ENCODE measurements around the gene CARD11. TPM values are rescaled to one million over a fixed set of nuclear protein-coding genes. Genes with fewer than 3 reads are reported as not detected.

Gene CARD11
- polyA plus RNA-seq, 1 donor from 2014 or later, result not detected

GRCh38 chr7:3065724-3066143 lies 22.1 kb upstream of the CARD11 start:
- Histone ChIP-seq H3K79me2 (replicated peaks; ENCODE audit: insufficient read depth, low read length) (no peaks in the 10 kb centered on the region), H3K27ac (ENCODE audit: low read length) (no peak overlapping the region), H3K27me3 (ENCODE audit: insufficient read depth, low read depth, low read length) (no peaks in the 10 kb centered on the region), H3K9ac (ENCODE audit: low read length) (no peak overlapping the region), H2AFZ (ENCODE audit: low read depth, low read length) (no peak overlapping the region), H3K4me3 (ENCODE audit: low read length) (no peak overlapping the region), H3F3A (ENCODE audit: insufficient read depth, low read length, poor library complexity, severe bottlenecking) (no peaks in the 10 kb centered on the region), H3K9me2 (ENCODE audit: insufficient read depth, low read length) (no peaks in the 10 kb centered on the region), H4K20me1 (ENCODE audit: insufficient read depth) (no peaks in the 10 kb centered on the region), H3K9me3 (ENCODE audit: low read length) (peaks cover 2% of the 10 kb centered on the region), H3K36me3 (ENCODE audit: insufficient read depth, low read length) (no peaks in the 10 kb centered on the region), H3K4me2 (ENCODE audit: low read length) (no peak overlapping the region)
- no peak for TF ChIP-seq EP300 (conservative IDR thresholded peaks at IDR 0.05; ENCODE audit: poor library complexity, severe bottlenecking)
- TF ChIP-seq REST (IDR thresholded peaks at IDR 0.05; ENCODE audit: borderline replicate concordance), result no peak

- TF ChIP-seq SMC3 (conservative IDR thresholded peaks at IDR 0.05; ENCODE audit: poor library complexity), result no peak
- TF ChIP-seq REST (IDR thresholded peaks at IDR 0.05; ENCODE audit: borderline replicate concordance), result no peak
- H3K79me2 ChIP-seq (replicated peaks; ENCODE audit: insufficient read depth, low read length), result no peaks in the 10 kb centered on the region
- no peaks in the 10 kb centered on the region for H3K9me2 ChIP-seq (ENCODE audit: insufficient read depth, low read length)
- H3K27ac ChIP-seq (ENCODE audit: low read length), result no peak overlapping the region
- H4K20me1 ChIP-seq (ENCODE audit: insufficient read depth), result no peaks in the 10 kb centered on the region
- no peak overlapping the region for H3K4me3 ChIP-seq (ENCODE audit: low read length)
- H3K27me3 ChIP-seq (ENCODE audit: insufficient read depth, low read depth, low read length), result no peaks in the 10 kb centered on the region
- H3K4me2 ChIP-seq (ENCODE audit: low read length), result no peak overlapping the region
- no peaks in the 10 kb centered on the region for H3K36me3 ChIP-seq (ENCODE audit: insufficient read depth, low read length)
- no peaks in the 10 kb centered on the region for H3F3A ChIP-seq (ENCODE audit: insufficient read depth, low read length, poor library complexity, severe bottlenecking)
- no peak overlapping the region for H2AFZ ChIP-seq (ENCODE audit: low read depth, low read length)
- H3K9me3 ChIP-seq (ENCODE audit: low read length), result peaks cover 3% of the 10 kb centered on the region
- no peak overlapping the region for H3K9ac ChIP-seq (ENCODE audit: low read length)
These were observed 20.4 kb upstream of the CARD11 start for GRCh38 chr7:3064067-3064466.

- Histone ChIP-seq H3K4me3 (ENCODE audit: low read length) (no peak overlapping the region), H4K20me1 (ENCODE audit: insufficient read depth) (no peaks in the 10 kb centered on the region), H3K4me2 (ENCODE audit: low read length) (no peak overlapping the region), H3K9me2 (ENCODE audit: insufficient read depth, low read length) (no peaks in the 10 kb centered on the region), H3F3A (ENCODE audit: insufficient read depth, low read length, poor library complexity, severe bottlenecking) (no peaks in the 10 kb centered on the region), H3K9me3 (ENCODE audit: low read length) (peaks cover 3% of the 10 kb centered on the region), H3K27ac (ENCODE audit: low read length) (no peak overlapping the region), H2AFZ (ENCODE audit: low read depth, low read length) (no peak overlapping the region), H3K27me3 (ENCODE audit: insufficient read depth, low read depth, low read length) (no peaks in the 10 kb centered on the region), H3K36me3 (ENCODE audit: insufficient read depth, low read length) (no peaks in the 10 kb centered on the region), H3K9ac (ENCODE audit: low read length) (no peak overlapping the region), H3K79me2 (replicated peaks; ENCODE audit: insufficient read depth, low read length) (no peaks in the 10 kb centered on the region)
- no peak for TF ChIP-seq REST (IDR thresholded peaks at IDR 0.05; ENCODE audit: borderline replicate concordance)
- TF ChIP-seq CTCF (IDR thresholded peaks at IDR 0.05; ENCODE audit: poor library complexity, severe bottlenecking), result no peak
- no peak for TF ChIP-seq POLR2AphosphoS5 (IDR thresholded peaks at IDR 0.05)
- TF ChIP-seq MXI1 (conservative IDR thresholded peaks at IDR 0.05; ENCODE audit: poor library complexity, severe bottlenecking), result no peak
- no peak for TF ChIP-seq SMC3 (conservative IDR thresholded peaks at IDR 0.05; ENCODE audit: poor library complexity)
- TF ChIP-seq EZH2 (IDR thresholded peaks at IDR 0.05; ENCODE audit: borderline replicate concordance, insufficient read depth, low read length, poor library complexity, severe bottlenecking), result no peak
- TF ChIP-seq RAD21 (conservative IDR thresholded peaks at IDR 0.05), result no peak
- no peak for TF ChIP-seq TAF1 (IDR thresholded peaks at IDR 0.05; ENCODE audit: low read depth)
These were observed 19.5 kb upstream of the CARD11 start for GRCh38 chr7:3063016-3063753.
